ENCODE measurements around the gene STK38. TPM values are rescaled to one million over a fixed set of nuclear protein-coding genes. Genes with fewer than 3 reads are reported as not detected.

The STK38 gene
- total RNA-seq, 1 experiment from 2014 or later: 20.1 TPM

DNA sequence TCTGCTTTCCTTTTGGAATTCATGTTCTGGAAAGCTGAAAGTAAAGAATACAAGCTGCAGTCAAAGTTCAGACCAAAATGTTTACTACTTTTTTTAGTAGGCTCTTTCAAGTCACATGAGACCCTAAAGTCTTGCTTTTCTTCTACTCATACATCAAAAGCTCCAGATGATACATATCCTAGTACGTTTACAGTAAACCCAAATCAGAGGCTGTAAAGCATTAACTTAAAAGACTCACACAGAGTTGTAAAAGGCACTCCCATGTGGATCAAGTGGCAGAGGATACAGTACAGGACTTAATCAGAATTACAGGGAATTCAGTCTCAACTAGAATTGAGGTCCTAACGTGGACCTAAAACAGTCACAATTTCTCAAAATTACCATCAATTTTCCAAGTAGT lies 40.7 kb downstream of the STK38 start:
- no peak overlapping the region for H3K4me2 ChIP-seq (ENCODE audit: low read length)
- no peaks in the 10 kb centered on the region for H3K9me3 ChIP-seq (ENCODE audit: control insufficient read depth in 1 of 2, insufficient read depth in 1 of 2, low read depth in 1 of 2, low read length in 2 of 2)
- no peak overlapping the region for H3K4me3 ChIP-seq (replicated peaks in 1 of 2; ENCODE audit: low read depth in 1 of 2, low read length in 2 of 2)
- no peaks in the 10 kb centered on the region for H3K79me2 ChIP-seq (ENCODE audit: insufficient read depth, low read length)
- no peak for DNase-seq (ENCODE audit: low read depth, low spot score)
- no peak overlapping the region for H3K9ac ChIP-seq (ENCODE audit: low read length)
- ChIA-PET POLR2A (no interaction called here), CTCF (no interaction called here), RAD21 (ENCODE audit: low non-redundant PET in 1 of 2, low total read pairs in 2 of 2, uncharacterized antibody in 2 of 2, unreplicated experiment in 2 of 2) (no interaction called here)
- intact Hi-C loops (cut with micrococcal nuclease): no loop called here
- no peaks in the 10 kb centered on the region for H3K27me3 ChIP-seq (ENCODE audit: insufficient read depth, low read length)
- H3K36me3 ChIP-seq (ENCODE audit: control insufficient read depth in 1 of 2, insufficient read depth in 2 of 2, low read length in 2 of 2): no peaks in the 10 kb centered on the region
- no TSS peak for BruUV-seq (replicated peaks)
- H3K27ac ChIP-seq (ENCODE audit: low read depth, low read length): no peak overlapping the region
- H3K9me2 ChIP-seq (ENCODE audit: insufficient read depth): no peaks in the 10 kb centered on the region
- H4K20me1 ChIP-seq (ENCODE audit: insufficient read depth): no peaks in the 10 kb centered on the region
- no peak overlapping the region for H2AFZ ChIP-seq (ENCODE audit: low read depth, low read length, poor library complexity, severe bottlenecking)
- ATAC-seq: no peak
- 0 out of 4 replicates have a peak, but pooled peaks cover 0 to 5% of the 10 kb centered on the region in 2 experiments for H3K4me1 ChIP-seq (ENCODE audit: control insufficient read depth in 1 of 2, insufficient read depth in 2 of 2, low read length in 2 of 2)
- TF ChIP-seq, protein P1, sequence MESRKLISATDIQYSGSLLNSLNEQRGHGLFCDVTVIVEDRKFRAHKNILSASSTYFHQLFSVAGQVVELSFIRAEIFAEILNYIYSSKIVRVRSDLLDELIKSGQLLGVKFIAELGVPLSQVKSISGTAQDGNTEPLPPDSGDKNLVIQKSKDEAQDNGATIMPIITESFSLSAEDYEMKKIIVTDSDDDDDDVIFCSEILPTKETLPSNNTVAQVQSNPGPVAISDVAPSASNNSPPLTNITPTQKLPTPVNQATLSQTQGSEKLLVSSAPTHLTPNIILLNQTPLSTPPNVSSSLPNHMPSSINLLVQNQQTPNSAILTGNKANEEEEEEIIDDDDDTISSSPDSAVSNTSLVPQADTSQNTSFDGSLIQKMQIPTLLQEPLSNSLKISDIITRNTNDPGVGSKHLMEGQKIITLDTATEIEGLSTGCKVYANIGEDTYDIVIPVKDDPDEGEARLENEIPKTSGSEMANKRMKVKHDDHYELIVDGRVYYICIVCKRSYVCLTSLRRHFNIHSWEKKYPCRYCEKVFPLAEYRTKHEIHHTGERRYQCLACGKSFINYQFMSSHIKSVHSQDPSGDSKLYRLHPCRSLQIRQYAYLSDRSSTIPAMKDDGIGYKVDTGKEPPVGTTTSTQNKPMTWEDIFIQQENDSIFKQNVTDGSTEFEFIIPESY (IDR thresholded peaks at IDR 0.05; ENCODE audit: extremely low read depth, insufficient replicate concordance, low read length): no peak
- TF ChIP-seq SP1 (IDR thresholded peaks at IDR 0.05; ENCODE audit: low read depth) (no peak), SRF (IDR thresholded peaks at IDR 0.05; ENCODE audit: low read depth) (no peak), EZH2 (IDR thresholded peaks at IDR 0.05) (no peak), POLR2AphosphoS5 (IDR thresholded peaks at IDR 0.05; ENCODE audit: low read depth, low read length) (no peak), EGR1 (IDR thresholded peaks at IDR 0.05; ENCODE audit: low read depth) (no peak), RAD21 (IDR thresholded peaks at IDR 0.05; ENCODE audit: low read depth) (no peak), YY1 (IDR thresholded peaks at IDR 0.05; ENCODE audit: extremely low read depth, insufficient replicate concordance, low read depth, low read length) (no peak), CEBPB (IDR thresholded peaks at IDR 0.05; ENCODE audit: low read depth) (no peak), ELF1 (IDR thresholded peaks at IDR 0.05; ENCODE audit: borderline replicate concordance, low read depth) (no peak), SIN3A (IDR thresholded peaks at IDR 0.05; ENCODE audit: low read depth) (no peak), TCF7L2 (IDR thresholded peaks at IDR 0.05; ENCODE audit: borderline replicate concordance, extremely low read depth, insufficient read depth, insufficient read length) (no peak), CBX3 (IDR thresholded peaks at IDR 0.05; ENCODE audit: low read depth) (no peak)
- TF ChIP-seq, protein P2, sequence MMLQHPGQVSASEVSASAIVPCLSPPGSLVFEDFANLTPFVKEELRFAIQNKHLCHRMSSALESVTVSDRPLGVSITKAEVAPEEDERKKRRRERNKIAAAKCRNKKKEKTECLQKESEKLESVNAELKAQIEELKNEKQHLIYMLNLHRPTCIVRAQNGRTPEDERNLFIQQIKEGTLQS (IDR thresholded peaks at IDR 0.05): no peak
- TF ChIP-seq, protein P3, sequence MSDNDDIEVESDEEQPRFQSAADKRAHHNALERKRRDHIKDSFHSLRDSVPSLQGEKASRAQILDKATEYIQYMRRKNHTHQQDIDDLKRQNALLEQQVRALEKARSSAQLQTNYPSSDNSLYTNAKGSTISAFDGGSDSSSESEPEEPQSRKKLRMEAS (IDR thresholded peaks at IDR 0.05): no peak
- TF ChIP-seq, protein P4, sequence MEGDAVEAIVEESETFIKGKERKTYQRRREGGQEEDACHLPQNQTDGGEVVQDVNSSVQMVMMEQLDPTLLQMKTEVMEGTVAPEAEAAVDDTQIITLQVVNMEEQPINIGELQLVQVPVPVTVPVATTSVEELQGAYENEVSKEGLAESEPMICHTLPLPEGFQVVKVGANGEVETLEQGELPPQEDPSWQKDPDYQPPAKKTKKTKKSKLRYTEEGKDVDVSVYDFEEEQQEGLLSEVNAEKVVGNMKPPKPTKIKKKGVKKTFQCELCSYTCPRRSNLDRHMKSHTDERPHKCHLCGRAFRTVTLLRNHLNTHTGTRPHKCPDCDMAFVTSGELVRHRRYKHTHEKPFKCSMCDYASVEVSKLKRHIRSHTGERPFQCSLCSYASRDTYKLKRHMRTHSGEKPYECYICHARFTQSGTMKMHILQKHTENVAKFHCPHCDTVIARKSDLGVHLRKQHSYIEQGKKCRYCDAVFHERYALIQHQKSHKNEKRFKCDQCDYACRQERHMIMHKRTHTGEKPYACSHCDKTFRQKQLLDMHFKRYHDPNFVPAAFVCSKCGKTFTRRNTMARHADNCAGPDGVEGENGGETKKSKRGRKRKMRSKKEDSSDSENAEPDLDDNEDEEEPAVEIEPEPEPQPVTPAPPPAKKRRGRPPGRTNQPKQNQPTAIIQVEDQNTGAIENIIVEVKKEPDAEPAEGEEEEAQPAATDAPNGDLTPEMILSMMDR (IDR thresholded peaks at IDR 0.05 in 2 of 3, conservative IDR thresholded peaks at IDR 0.05 in 1 of 3; ENCODE audit: borderline replicate concordance in 1 of 3, insufficient read depth in 1 of 3, low read depth in 2 of 3, low read length in 2 of 3): no peak

Data from HCT116 (cell line).